SH-SY5Y (cell line): ENCODE results near the gene PALM.

Experiments
- GATA2 ChIP-seq: IDR thresholded peaks from 2 replicates; pipeline ENCODE4 v1.6.1; 2011; ENCODE audit warnings: mild to moderate bottlenecking, low read depth, low read length
- GATA3 ChIP-seq: IDR thresholded peaks from 2 replicates; pipeline ENCODE4 v1.6.1; 2011; ENCODE audit warnings: low read depth, mild to moderate bottlenecking, low read length, moderate library complexity

- no peak for TF ChIP-seq GATA2
- no peak for TF ChIP-seq GATA3
These were observed 73.6 kb downstream of the PALM start for GRCh38 chr19:782185-782877.
